ENCODE data around the gene PLD3. TPM values are rescaled to one million over a fixed set of nuclear protein-coding genes. Genes with fewer than 3 reads are reported as not detected.

The PLD3 gene
- total RNA-seq, 1 donor from 2014 or later = 1,227 TPM

DNA sequence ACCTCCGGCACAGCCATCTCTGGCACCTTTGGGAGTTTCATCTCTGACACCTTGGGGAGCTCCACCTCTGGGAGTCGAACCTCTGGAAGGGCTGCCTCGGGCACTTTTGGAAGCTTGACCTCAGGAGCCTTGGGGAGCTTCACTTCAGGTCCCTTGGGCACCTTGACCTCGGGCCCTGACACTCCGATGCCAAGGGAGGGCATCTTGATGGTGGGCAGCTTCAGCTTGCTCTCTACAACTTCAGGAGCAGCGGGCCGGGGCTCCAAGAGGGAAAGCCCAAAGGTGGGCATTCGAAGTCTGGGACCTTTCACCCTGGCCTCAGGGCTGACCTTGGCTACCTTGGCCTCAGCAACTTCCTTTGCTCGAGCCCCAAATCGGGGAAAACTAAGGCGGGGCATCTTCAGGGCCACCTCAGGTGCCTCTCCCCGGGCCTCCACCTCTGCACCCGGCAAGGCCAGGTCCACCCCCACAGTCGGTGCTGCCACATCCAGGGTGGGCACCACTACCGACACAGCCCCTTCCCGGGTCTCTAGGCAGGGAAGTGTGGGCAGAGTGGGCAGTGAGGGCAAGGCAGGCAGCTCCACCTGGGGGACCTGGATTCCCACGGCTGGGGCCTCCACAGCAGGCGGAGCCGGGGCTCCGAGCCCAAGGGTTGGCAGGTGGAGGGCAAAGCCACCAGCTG is 48.5 kb downstream of the PLD3 start:
- no peak for DNase-seq
- TF ChIP-seq, protein P1, sequence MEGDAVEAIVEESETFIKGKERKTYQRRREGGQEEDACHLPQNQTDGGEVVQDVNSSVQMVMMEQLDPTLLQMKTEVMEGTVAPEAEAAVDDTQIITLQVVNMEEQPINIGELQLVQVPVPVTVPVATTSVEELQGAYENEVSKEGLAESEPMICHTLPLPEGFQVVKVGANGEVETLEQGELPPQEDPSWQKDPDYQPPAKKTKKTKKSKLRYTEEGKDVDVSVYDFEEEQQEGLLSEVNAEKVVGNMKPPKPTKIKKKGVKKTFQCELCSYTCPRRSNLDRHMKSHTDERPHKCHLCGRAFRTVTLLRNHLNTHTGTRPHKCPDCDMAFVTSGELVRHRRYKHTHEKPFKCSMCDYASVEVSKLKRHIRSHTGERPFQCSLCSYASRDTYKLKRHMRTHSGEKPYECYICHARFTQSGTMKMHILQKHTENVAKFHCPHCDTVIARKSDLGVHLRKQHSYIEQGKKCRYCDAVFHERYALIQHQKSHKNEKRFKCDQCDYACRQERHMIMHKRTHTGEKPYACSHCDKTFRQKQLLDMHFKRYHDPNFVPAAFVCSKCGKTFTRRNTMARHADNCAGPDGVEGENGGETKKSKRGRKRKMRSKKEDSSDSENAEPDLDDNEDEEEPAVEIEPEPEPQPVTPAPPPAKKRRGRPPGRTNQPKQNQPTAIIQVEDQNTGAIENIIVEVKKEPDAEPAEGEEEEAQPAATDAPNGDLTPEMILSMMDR (IDR thresholded peaks at IDR 0.05; ENCODE audit: partially characterized antibody, unreplicated experiment) = no peak
- Mint-ChIP-seq H3K27me3 (ENCODE audit: unreplicated experiment) (peaks cover 14% of the 10 kb centered on the region), H3K27ac (ENCODE audit: unreplicated experiment) (no peak overlapping the region), H3K9me3 (ENCODE audit: unreplicated experiment) (peaks cover 22% of the 10 kb centered on the region), H3K4me1 (ENCODE audit: low read depth, unreplicated experiment) (peaks cover 6% of the 10 kb centered on the region), H3K36me3 (ENCODE audit: unreplicated experiment) (peaks cover 8% of the 10 kb centered on the region), H3K4me3 (ENCODE audit: unreplicated experiment) (no peak overlapping the region)

- Mint-ChIP-seq H3K27me3 (ENCODE audit: unreplicated experiment) (peaks cover 11% of the 10 kb centered on the region), H3K4me3 (ENCODE audit: unreplicated experiment) (no peak overlapping the region), H3K27ac (ENCODE audit: unreplicated experiment) (no peak overlapping the region), H3K9me3 (ENCODE audit: unreplicated experiment) (peaks cover 19% of the 10 kb centered on the region), H3K36me3 (ENCODE audit: unreplicated experiment) (peaks cover 8% of the 10 kb centered on the region), H3K4me1 (ENCODE audit: low read depth, unreplicated experiment) (peaks cover 6% of the 10 kb centered on the region)
- TF ChIP-seq, protein P1 (IDR thresholded peaks at IDR 0.05; ENCODE audit: partially characterized antibody, unreplicated experiment) = no peak
- no peak for DNase-seq
These were observed 49.0 kb downstream of the PLD3 start for GRCh38 chr19:40397568-40397906.

DNA sequence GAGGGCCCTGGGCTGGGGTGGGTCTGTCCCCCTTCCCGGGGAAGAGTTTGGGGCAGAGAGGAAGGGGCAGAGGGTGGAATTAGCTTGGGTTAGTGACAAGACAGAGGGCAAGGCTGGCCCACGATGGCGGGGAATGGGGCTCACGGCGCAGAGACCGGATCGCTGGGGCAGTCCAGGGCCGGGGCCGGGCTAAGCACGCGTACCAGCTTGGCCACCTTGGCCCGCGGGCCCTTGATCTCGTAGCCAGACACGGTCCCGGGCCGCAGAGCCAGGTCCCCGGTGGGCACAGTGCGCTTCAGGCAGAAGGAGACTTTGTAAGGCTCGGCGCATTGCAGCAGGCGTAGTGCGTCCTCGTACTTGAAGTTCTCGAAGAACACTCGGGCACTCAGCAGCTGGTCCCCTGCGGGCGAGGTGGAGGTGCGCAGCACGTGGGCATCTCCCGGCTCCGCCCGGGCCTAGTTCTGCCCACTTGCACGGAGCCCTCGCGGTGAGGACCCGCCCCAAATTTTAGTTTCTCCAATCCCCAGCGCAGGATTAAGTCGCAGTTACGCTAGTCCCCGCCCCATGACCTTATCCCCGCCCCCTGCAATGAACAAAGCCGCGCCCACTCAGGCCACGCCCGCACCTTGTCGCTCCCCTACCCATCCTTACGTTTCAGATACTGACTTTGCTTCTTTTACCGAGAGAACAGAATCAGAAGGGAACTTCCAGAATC is 50.1 kb downstream of the PLD3 start:
- peak; percentile 46 for DNase-seq
- H3K27me3 Mint-ChIP-seq (ENCODE audit: unreplicated experiment) = peaks cover 11% of the 10 kb centered on the region
- no peak overlapping the region for H3K4me3 Mint-ChIP-seq (ENCODE audit: unreplicated experiment)
- TF ChIP-seq, protein P1 (IDR thresholded peaks at IDR 0.05; ENCODE audit: partially characterized antibody, unreplicated experiment) = no peak
- peaks cover 8% of the 10 kb centered on the region for H3K36me3 Mint-ChIP-seq (ENCODE audit: unreplicated experiment)
- peaks cover 13% of the 10 kb centered on the region for H3K9me3 Mint-ChIP-seq (ENCODE audit: unreplicated experiment)
- peaks cover 10% of the 10 kb centered on the region for H3K4me1 Mint-ChIP-seq (ENCODE audit: low read depth, unreplicated experiment)
- no peak overlapping the region for H3K27ac Mint-ChIP-seq (ENCODE audit: unreplicated experiment)

DNA sequence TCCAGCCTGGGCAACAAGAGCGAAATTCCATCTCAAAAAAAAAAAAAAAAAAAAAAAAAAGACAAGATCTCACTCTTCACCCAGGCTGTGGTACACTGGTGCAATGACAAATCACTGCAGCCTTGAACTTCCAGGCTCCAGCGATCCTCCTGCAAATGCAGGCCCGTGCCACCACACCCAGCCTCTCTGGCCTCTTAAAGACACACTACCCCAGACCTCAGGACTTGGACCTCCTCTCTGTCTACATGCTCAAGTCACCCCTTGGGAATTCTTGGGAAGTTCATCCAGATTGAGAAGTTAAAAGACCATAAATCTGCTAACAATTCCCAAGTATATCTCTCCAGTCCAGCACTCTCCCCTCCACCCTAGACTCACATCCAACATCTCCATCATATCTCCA is 52.1 kb downstream of the PLD3 start:
- peaks cover 13% of the 10 kb centered on the region for H3K27me3 Mint-ChIP-seq (ENCODE audit: unreplicated experiment)
- peaks cover 10% of the 10 kb centered on the region for H3K4me1 Mint-ChIP-seq (ENCODE audit: low read depth, unreplicated experiment)
- no peak overlapping the region for H3K4me3 Mint-ChIP-seq (ENCODE audit: unreplicated experiment)
- no peak overlapping the region for H3K27ac Mint-ChIP-seq (ENCODE audit: unreplicated experiment)
- H3K36me3 Mint-ChIP-seq (ENCODE audit: unreplicated experiment) = peaks cover 8% of the 10 kb centered on the region
- peaks cover 14% of the 10 kb centered on the region for H3K9me3 Mint-ChIP-seq (ENCODE audit: unreplicated experiment)
- TF ChIP-seq, protein P1 (IDR thresholded peaks at IDR 0.05; ENCODE audit: partially characterized antibody, unreplicated experiment) = no peak
- DNase-seq = no peak
